H1 (cell line): ENCODE results near the gene SMPDL3B. TPM values are rescaled to one million over a fixed set of nuclear protein-coding genes. Genes with fewer than 3 reads are reported as not detected.

ENCODE experiments used
- CTCF ChIA-PET: fragments of 300-600 bp; sonication (Branson Sonifier 250); formaldehyde crosslinking; loops from one replicate; lab custom pipeline; 2021; ENCODE audit not compliant: partially characterized antibody; lab: Charles Lee
- POLR2A ChIA-PET: fragments of 300-600 bp; sonication (Branson Sonifier 250); formaldehyde crosslinking; loops from one replicate; lab custom pipeline; 2021; ENCODE audit warnings: inconsistent platforms; ENCODE audit not compliant: partially characterized antibody; lab: Charles Lee
- DNase-seq, 2 experiments: peaks; one replicate each; pipeline versions ENCODE4 v3.0.0 to v3.0.0-alpha.2; 2010 to 2022; ENCODE audit warnings: low spot score in 2 of 2, low read depth in 1 of 2, mixed read lengths in 1 of 2
- FAIRE-seq: peaks from 2 replicates; lab custom pipeline; 2011; peaks lifted over from hg19 to GRCh38; lab: Jason Lieb, UNC
- H2AFZ ChIP-seq: 2 replicates; pipeline ENCODE4 v1.8.1; 2012; ENCODE audit warnings: low read length, inconsistent platforms
- H2AK5ac ChIP-seq: 2 replicates; pipeline ENCODE4 v1.6.1; 2013; ENCODE audit warnings: low read depth, low read length
- H2BK120ac ChIP-seq: replicated peaks from 2 replicates; pipeline ENCODE3; 2013; ENCODE audit warnings: low read depth, low read length, inconsistent platforms
- H2BK12ac ChIP-seq: 2 replicates; pipeline ENCODE4 v1.6.1; 2013; ENCODE audit warnings: low read depth, low read length
- H2BK15ac ChIP-seq: 2 replicates; pipeline ENCODE4 v1.6.1; 2013; ENCODE audit warnings: low read length
- H2BK20ac ChIP-seq: 2 replicates; pipeline ENCODE4 v1.6.1; 2013; ENCODE audit warnings: low read length
- H2BK5ac ChIP-seq: 2 replicates; pipeline ENCODE4 v1.6.1; 2013; ENCODE audit warnings: low read depth, low read length
- H3K14ac ChIP-seq: 2 replicates; pipeline ENCODE4 v1.6.1; 2013; ENCODE audit warnings: inconsistent platforms; ENCODE audit not compliant: insufficient read length
- H3K18ac ChIP-seq: 2 replicates; pipeline ENCODE4 v1.6.1; 2013; ENCODE audit warnings: low read length; ENCODE audit errors: extremely low read depth
- H3K23ac ChIP-seq: 2 replicates; pipeline ENCODE4 v1.6.1; 2013; ENCODE audit warnings: inconsistent platforms; ENCODE audit not compliant: insufficient read length
- H3K23me2 ChIP-seq: 2 replicates; pipeline ENCODE4 v1.6.1; 2013; ENCODE audit warnings: low read depth, low read length
- H3K27ac ChIP-seq: 2 replicates; pipeline ENCODE4 v1.6.1; 2011; ENCODE audit warnings: low read depth, low read length, inconsistent platforms
- H3K27me3 ChIP-seq, 4 experiments: replicated peaks in 1 of 4; 1 replicate in 1 of 4; 2 replicates in 3 of 4; pipeline versions ENCODE4 v1.6.1 to v1.8.1; 2011 to 2013; ENCODE audit warnings: low read length in 3 of 4, mild to moderate bottlenecking in 3 of 4, inconsistent platforms in 2 of 4, mixed read lengths in 2 of 4, moderate library complexity in 1 of 4; ENCODE audit not compliant: control insufficient read depth in 3 of 4, insufficient read depth in 3 of 4; ENCODE audit errors: extremely low read depth in 1 of 4
- H3K36me3 ChIP-seq, 4 experiments: 2 replicates each; pipeline versions ENCODE4 v1.6.1 to v1.8.1; 2011 to 2013; ENCODE audit warnings: mild to moderate bottlenecking in 4 of 4, low read length in 3 of 4, moderate library complexity in 2 of 4, control low read depth in 1 of 4, inconsistent platforms in 1 of 4; ENCODE audit not compliant: insufficient read depth in 4 of 4, control insufficient read depth in 2 of 4
- H3K4ac ChIP-seq: replicated peaks from 2 replicates; pipeline ENCODE3; 2013; ENCODE audit warnings: low read length, low read depth, mixed read lengths, inconsistent platforms; ENCODE audit not compliant: insufficient read length
- H3K4me1 ChIP-seq, 4 experiments: replicated peaks in 1 of 4; 1 replicate in 1 of 4; 2 replicates in 3 of 4; pipeline versions ENCODE4 v1.6.1 to v1.8.1; 2011 to 2013; ENCODE audit warnings: low read length in 3 of 4, inconsistent platforms in 2 of 4, mixed read lengths in 1 of 4; ENCODE audit not compliant: insufficient read depth in 4 of 4, control insufficient read depth in 3 of 4
- H3K4me2 ChIP-seq, 2 experiments: 2 replicates each; pipeline versions ENCODE4 v1.6.1 to v1.8.1; 2011 to 2013; ENCODE audit warnings: low read depth in 2 of 2, low read length in 2 of 2, control low read depth in 1 of 2, inconsistent platforms in 1 of 2, mild to moderate bottlenecking in 1 of 2; ENCODE audit not compliant: insufficient read depth in 1 of 2
- H3K4me3 ChIP-seq, 4 experiments: fragments of 200-600, 300-600 bp in 1 of 4; sonication (generic), shearing (Covaris generic), sonication (Bioruptor Twin) in 1 of 4; 2 replicates each; pipeline versions ENCODE4 v1.5.1 to v1.8.1; 2011 to 2016; ENCODE audit warnings: low read length in 4 of 4, low read depth in 3 of 4, control low read depth in 2 of 4, inconsistent platforms in 2 of 4, mild to moderate bottlenecking in 2 of 4, mixed read lengths in 1 of 4, moderate library complexity in 1 of 4; ENCODE audit not compliant: insufficient read depth in 2 of 4; ENCODE audit errors: extremely low read depth in 1 of 4
- H3K56ac ChIP-seq: replicated peaks from 2 replicates; pipeline ENCODE3; 2013; ENCODE audit warnings: low read depth, mild to moderate bottlenecking, mixed read lengths, low read length, inconsistent platforms; ENCODE audit not compliant: insufficient read length
- H3K79me1 ChIP-seq: 2 replicates; pipeline ENCODE4 v1.6.1; 2013; ENCODE audit warnings: low read depth, low read length, control low read depth
- H3K79me2 ChIP-seq, 2 experiments: 2 replicates each; pipeline versions ENCODE4 v1.6.1 to v1.8.1; 2012 to 2013; ENCODE audit warnings: low read length in 2 of 2, mild to moderate bottlenecking in 2 of 2, inconsistent platforms in 1 of 2; ENCODE audit not compliant: insufficient read depth in 2 of 2, control insufficient read depth in 1 of 2
- H3K9ac ChIP-seq, 4 experiments: replicated peaks in 1 of 4; 1 replicate in 1 of 4; 2 replicates in 3 of 4; pipeline versions ENCODE4 v1.6.1 to v1.8.1; 2011 to 2013; ENCODE audit warnings: low read depth in 3 of 4, low read length in 3 of 4, control low read depth in 2 of 4, mild to moderate bottlenecking in 2 of 4, moderate library complexity in 2 of 4, inconsistent platforms in 1 of 4; ENCODE audit errors: extremely low read depth in 1 of 4
- H3K9me3 ChIP-seq, 2 experiments: 2 replicates each; pipeline versions ENCODE4 v1.6.1 to v1.8.1; 2012 to 2013; ENCODE audit warnings: mild to moderate bottlenecking in 2 of 2, moderate library complexity in 2 of 2, control low read depth in 1 of 2, inconsistent platforms in 1 of 2, low read depth in 1 of 2, low read length in 1 of 2, mixed read lengths in 1 of 2; ENCODE audit not compliant: insufficient read depth in 2 of 2
- H4K20me1 ChIP-seq, 2 experiments: replicated peaks in 1 of 2; 2 replicates each; pipeline versions ENCODE3 to v1.8.1; 2011 to 2013; ENCODE audit warnings: inconsistent platforms in 2 of 2, low read length in 2 of 2, mild to moderate bottlenecking in 1 of 2; ENCODE audit not compliant: insufficient read depth in 2 of 2, control insufficient read depth in 1 of 2
- H4K5ac ChIP-seq: 2 replicates; pipeline ENCODE4 v1.6.1; 2013; ENCODE audit warnings: low read length, low read depth, mixed read lengths, inconsistent platforms; ENCODE audit not compliant: insufficient read length
- H4K8ac ChIP-seq: 2 replicates; pipeline ENCODE4 v1.8.0; 2013; ENCODE audit warnings: mild to moderate bottlenecking, moderate library complexity, low read length, inconsistent platforms; ENCODE audit not compliant: insufficient read depth; ENCODE audit errors: extremely low read depth
- H4K91ac ChIP-seq: replicated peaks from 2 replicates; pipeline ENCODE3; 2013; ENCODE audit warnings: low read length, mixed read lengths, inconsistent platforms; ENCODE audit not compliant: insufficient read length
- E2F6 ChIP-seq: IDR thresholded peaks from 2 replicates; pipeline ENCODE4 v1.6.1; 2012; ENCODE audit warnings: inconsistent platforms
- EGR1 ChIP-seq: IDR thresholded peaks from 2 replicates; pipeline ENCODE4 v1.6.1; 2011; ENCODE audit warnings: low read depth, low read length, borderline replicate concordance
- EZH2 ChIP-seq: fragments of 200-600 bp; sonication (generic); IDR thresholded peaks from 2 replicates; pipeline ENCODE4 v1.7.1; 2012; ENCODE audit warnings: low read depth, mild to moderate bottlenecking, moderate library complexity, low read length, inconsistent platforms; ENCODE audit not compliant: severe bottlenecking
- HDAC2 ChIP-seq, 2 experiments: fragments of 300-600 bp in 1 of 2; sonication (generic) in 1 of 2; IDR thresholded peaks; 2 replicates each; pipeline ENCODE4 v1.6.1; 2011 to 2012; ENCODE audit warnings: low read depth in 2 of 2, low read length in 2 of 2, mild to moderate bottlenecking in 2 of 2, moderate library complexity in 2 of 2, borderline replicate concordance in 1 of 2, inconsistent platforms in 1 of 2
- MAX ChIP-seq: IDR thresholded peaks from 2 replicates; pipeline ENCODE4 v1.6.1; 2012; ENCODE audit warnings: inconsistent platforms
- NANOG ChIP-seq: IDR thresholded peaks from 2 replicates; pipeline ENCODE4 v1.6.1; 2011; ENCODE audit warnings: low read length, low read depth, mild to moderate bottlenecking, inconsistent platforms; ENCODE audit not compliant: insufficient read depth, poor library complexity, severe bottlenecking
- PHF8 ChIP-seq: fragments of 200-600 bp; sonication (generic); conservative IDR thresholded peaks from 2 replicates; pipeline ENCODE4 v1.7.1; 2012; ENCODE audit warnings: low read depth, mild to moderate bottlenecking, inconsistent platforms, low read length, moderate library complexity
- POLR2AphosphoS5 ChIP-seq: IDR thresholded peaks from 2 replicates; pipeline ENCODE4 v1.6.1; 2011; ENCODE audit warnings: low read depth, low read length
- RAD21 ChIP-seq, 2 experiments: IDR thresholded peaks in 1 of 2; conservative IDR thresholded peaks in 1 of 2; 2 replicates each; pipeline ENCODE4 v1.6.1; 2011; ENCODE audit warnings: low read depth in 2 of 2, low read length in 2 of 2, improper control_type of control experiment in 1 of 2, inconsistent platforms in 1 of 2, mild to moderate bottlenecking in 1 of 2, moderate library complexity in 1 of 2
- RFX5 ChIP-seq: IDR thresholded peaks from 2 replicates; pipeline ENCODE4 v1.6.1; 2011; ENCODE audit warnings: low read depth, low read length, improper control_type of control experiment, borderline replicate concordance
- YY1 ChIP-seq: IDR thresholded peaks from 2 replicates; pipeline ENCODE4 v1.6.1; 2011; ENCODE audit warnings: low read depth, mild to moderate bottlenecking, low read length
- WGBS, 2 experiments: shearing (Covaris generic) in 1 of 2; methylation state at CpG; one replicate each; pipeline versions ENCODE4 v1.1.6 to v1.1.7; 2013 to 2015; ENCODE audit warnings: low lambda C conversion rate in 2 of 2, mixed read lengths in 2 of 2, inconsistent platforms in 1 of 2, low coverage in 1 of 2, missing lambda C conversion rate in 1 of 2; ENCODE audit not compliant: insufficient replicate concordance in 2 of 2, insufficient coverage in 1 of 2, insufficient read length in 1 of 2; ENCODE audit errors: extremely low coverage in 1 of 2, missing lambda C conversion rate in 1 of 2; 5-methylcytosine and 5-hydroxymethylcytosine counted together
- polyA plus RNA-seq, 7 experiments: library from polyadenylated mRNA; depleted of rRNA in 3 of 7; stranded (reverse) in 5 of 7; unstranded in 2 of 7; fragments of >200 nt in 5 of 7; fragments of 200-250 nt in 2 of 7; gene quantifications; 1 replicate in 5 of 7; 2 replicates in 1 of 7; 4 replicates in 1 of 7; pipeline versions ENCODE4 v1.2.1 to v1.2.3, GENCODE V29; 2011 to 2013; ENCODE audit warnings: missing spikeins in 2 of 7, mixed read lengths in 2 of 7
- total RNA-seq: library from RNA; stranded (reverse); fragmentation: NEBNext Ultra II Directional; extraction: Animal tissue kit (Norgen Biotek cat#: 25700); gene quantifications from 2 replicates; pipeline ENCODE4 v1.2.1, GENCODE V29; 2021

Gene SMPDL3B
- total and polyA plus RNA-seq, 2 of the 8 experiments (the other 6 are each of a cell fraction or from before 2014, with no cell fraction given) = 54.7 to 143 TPM

GRCh38 chr1:27973771-27974416 is 39.1 kb downstream of the SMPDL3B start:
- no peak overlapping the region for H2AK5ac ChIP-seq
- H3K27me3 ChIP-seq = no peaks in the 10 kb centered on the region
- no peak overlapping the region for H3K4me2 ChIP-seq
- H3K23ac ChIP-seq = no peak overlapping the region
- no peak overlapping the region for H3K9ac ChIP-seq
- H4K5ac ChIP-seq = no peak overlapping the region
- no peak overlapping the region for H2BK20ac ChIP-seq
- H2BK12ac ChIP-seq = no peak overlapping the region
- H4K91ac ChIP-seq = no peak overlapping the region
- no peak overlapping the region for H3K4ac ChIP-seq
- POLR2A ChIA-PET = interaction anchor here (0.6 to 1.0 kb wide), 4 partner anchors 9 to 115 kb away, joined by 3 to 4 read pairs (median 3); partner anchors contain the start of gene EYA3
- H2BK5ac ChIP-seq = no peak overlapping the region
- no peak overlapping the region for H3K27ac ChIP-seq
- 92% methylated on average over 4 of the region's 4 CpGs; no CpG with 5 or more reads in 1 of the 2 experiments for WGBS, 2 experiments
- H3K79me1 ChIP-seq = no peaks in the 10 kb centered on the region
- no peaks in the 10 kb centered on the region for H3K23me2 ChIP-seq
- no peaks in the 10 kb centered on the region for H3K79me2 ChIP-seq
- no peaks in the 10 kb centered on the region for H4K20me1 ChIP-seq
- H3K4me1 ChIP-seq = no peaks in the 10 kb centered on the region
- no peak overlapping the region for H3K14ac ChIP-seq
- H4K8ac ChIP-seq = no peak overlapping the region
- H3K9me3 ChIP-seq = no peaks in the 10 kb centered on the region
- CTCF ChIA-PET = interaction anchor here (0.6 to 2.3 kb wide), 11 partner anchors 11 to 1118 kb away, joined by 3 to 8 read pairs (median 3); partner anchors contain the start of gene XKR8
- DNase-seq (no peak), FAIRE-seq (no peak)
- no peak overlapping the region for H2BK15ac ChIP-seq
- no peak overlapping the region for H3K18ac ChIP-seq
- no peak overlapping the region for H3K56ac ChIP-seq
- H2BK120ac ChIP-seq = no peak overlapping the region
- H3K36me3 ChIP-seq = peaks cover 0 to 19% (median 1%) of the 10 kb centered on the region in 4 experiments; a peak in 4 of 8 replicates
- H3K4me3 ChIP-seq = no peak overlapping the region
- no peak overlapping the region for H2AFZ ChIP-seq
- no peak for TF ChIP-seq PHF8
- no peak for TF ChIP-seq EZH2
- no peak for TF ChIP-seq NANOG
- no peak for TF ChIP-seq RFX5
- no peak for TF ChIP-seq EGR1
- TF ChIP-seq RAD21 (IDR thresholded peaks at IDR 0.05 in 1 of 2, conservative IDR thresholded peaks at IDR 0.05 in 1 of 2; ENCODE audit: low read depth in 2 of 2, low read length in 2 of 2) = no peak
- no peak for TF ChIP-seq POLR2AphosphoS5
- no peak for TF ChIP-seq MAX
- no peak for TF ChIP-seq HDAC2 (IDR thresholded peaks at IDR 0.05; ENCODE audit: borderline replicate concordance in 1 of 2, low read depth in 2 of 2, low read length in 2 of 2)
- no peak for TF ChIP-seq YY1
- TF ChIP-seq E2F6 = no peak
